Esophagus squamous epithelium (tissue), 4 donors: ENCODE results near the gene KCNK2.

Experiments used
- CTCF ChIP-seq, 6 experiments: fragments of 450-650 bp in 4 of 6; fragments of 200-600 bp in 2 of 6; sonication (generic) in 2 of 6; IDR thresholded peaks; one replicate each; pipeline ENCODE4 v1.5.1; 2016 to 2019; ENCODE audit warnings: antibody characterized with exemption in 6 of 6, mild to moderate bottlenecking in 4 of 6, moderate library complexity in 4 of 6
- POLR2A ChIP-seq, 4 donors: fragments of 450-650 bp; IDR thresholded peaks; one replicate each; pipeline ENCODE4 v1.6.1; 2017; ENCODE audit warnings: antibody characterized with exemption in 4 of 4, mild to moderate bottlenecking in 4 of 4, moderate library complexity in 3 of 4

- TF ChIP-seq CTCF (IDR thresholded peaks at IDR 0.05): no peak
- no peak for TF ChIP-seq POLR2A (IDR thresholded peaks at IDR 0.05)
These were observed 84.3 kb downstream of the KCNK2 start for GRCh38 chr1:215166886-215167285.
